SH-SY5Y (cell line): ENCODE data around the gene TNFRSF6B.

Experiments used
- GATA2 ChIP-seq: IDR thresholded peaks from 2 replicates; pipeline ENCODE4 v1.6.1; 2011; ENCODE audit warnings: mild to moderate bottlenecking, low read depth, low read length
- GATA3 ChIP-seq: IDR thresholded peaks from 2 replicates; pipeline ENCODE4 v1.6.1; 2011; ENCODE audit warnings: low read depth, mild to moderate bottlenecking, low read length, moderate library complexity

DNA sequence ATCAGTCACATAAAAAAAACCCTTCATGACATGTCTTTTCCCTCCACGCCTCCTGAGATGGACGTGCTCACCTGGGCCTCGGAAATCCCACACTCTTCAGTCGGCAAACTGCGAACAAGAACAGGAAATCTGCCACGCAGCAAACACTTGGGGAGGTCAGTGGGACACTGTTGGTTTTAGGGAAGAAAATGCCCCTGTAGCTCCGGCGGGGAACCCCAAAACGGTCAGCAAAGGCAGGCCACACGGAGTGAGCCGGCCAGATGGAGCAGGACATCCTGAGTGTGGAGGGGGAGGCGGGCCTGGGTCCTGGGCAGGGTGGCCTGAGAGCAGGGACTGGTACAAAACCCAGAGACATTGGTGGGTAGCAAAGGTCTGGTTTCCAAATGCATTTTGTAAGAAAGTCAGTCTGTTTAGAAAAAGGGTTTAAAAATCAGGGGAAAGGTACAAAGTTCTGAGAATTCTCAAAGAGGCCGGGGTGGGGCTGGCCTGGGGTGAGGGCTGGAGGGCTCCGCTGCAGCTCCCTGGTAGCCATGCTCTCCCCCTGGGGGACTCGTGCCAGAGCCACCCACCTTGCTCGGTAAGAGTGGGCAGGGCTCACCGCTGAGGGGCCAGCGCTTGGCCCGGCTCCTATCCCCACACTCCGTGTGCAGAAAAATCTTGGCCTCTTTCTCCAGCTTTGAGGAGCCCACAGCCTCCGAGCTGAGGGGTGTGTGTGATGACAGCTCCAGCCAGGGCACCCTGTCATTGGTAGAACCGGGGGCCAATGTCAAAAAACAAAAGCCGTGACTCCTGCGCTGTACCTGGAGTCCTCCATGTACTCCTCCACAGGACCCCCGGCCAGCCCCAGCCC is 48.3 kb downstream of the TNFRSF6B start:
- TF ChIP-seq GATA2 (no peak), GATA3 (no peak)
